ENCODE measurements around the gene DNAH17. TPM values are rescaled to one million over a fixed set of nuclear protein-coding genes. Genes with fewer than 3 reads are reported as not detected.
A peak's percentile ranks its signal among the peaks of the same experiment; 100 is the strongest.

Gene DNAH17
- total RNA-seq, 2 donors from 2014 or later: 0.58 to 1.4 TPM

DNA sequence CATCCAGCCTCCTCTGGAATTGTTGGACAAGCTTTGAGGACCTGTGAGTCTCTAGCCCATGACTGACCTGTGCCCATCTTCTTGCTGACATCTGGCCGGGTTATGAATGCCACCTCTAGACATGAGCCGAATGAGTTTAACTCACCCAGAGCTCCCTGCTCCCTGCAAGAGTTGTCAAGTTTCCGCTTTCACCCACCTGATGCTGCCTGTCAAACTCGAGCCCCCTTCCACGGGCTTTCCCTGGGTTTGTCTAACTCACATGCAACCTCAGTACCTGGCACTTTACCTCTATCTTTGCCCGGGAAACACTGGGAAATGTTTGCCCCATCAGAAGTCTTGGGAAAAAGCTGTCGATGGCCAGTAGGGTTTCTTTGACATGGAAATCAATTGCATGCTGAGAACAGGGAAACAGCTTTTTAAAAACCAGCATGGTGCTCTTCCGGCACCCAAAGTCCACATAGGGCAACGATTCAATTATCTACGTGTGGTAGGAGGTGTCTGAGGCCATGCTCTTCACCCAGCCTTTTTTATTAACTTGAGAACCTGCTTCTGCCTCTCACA, 33.8 kb upstream of the DNAH17 start:
- H3K9me3 Mint-ChIP-seq: no peaks in the 10 kb centered on the region
- H3K27ac Mint-ChIP-seq: no peak overlapping the region
- no peaks in the 10 kb centered on the region for H3K36me3 Mint-ChIP-seq
- ATAC-seq: no peak
- DNase-seq (ENCODE audit: low spot score in 2 of 2): no peak

DNA sequence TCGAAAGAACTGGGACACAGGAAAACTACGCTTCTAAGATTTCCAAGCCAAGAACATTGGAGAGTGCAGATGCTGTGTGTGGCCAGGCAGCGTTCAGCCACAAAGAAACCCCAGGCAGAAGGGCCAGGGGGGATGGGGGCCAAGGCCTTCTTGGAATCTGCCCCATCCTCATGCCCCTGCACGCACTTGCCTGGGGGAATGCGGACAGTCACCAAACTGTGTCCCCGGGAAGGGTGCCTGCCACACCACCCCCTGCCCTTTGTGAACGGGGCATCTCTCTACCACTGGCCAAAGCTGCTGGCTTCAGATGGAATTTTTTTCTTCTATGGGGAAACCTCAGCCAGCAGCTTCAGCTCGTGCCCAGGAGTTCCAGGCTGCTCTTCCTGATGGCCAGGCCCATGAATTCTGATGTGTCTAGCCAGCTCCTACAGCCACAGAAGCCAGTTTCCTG, 32.0 kb upstream of the DNAH17 start:
- no peak overlapping the region for H3K27ac Mint-ChIP-seq
- H3K9me3 Mint-ChIP-seq: no peaks in the 10 kb centered on the region
- no peak for DNase-seq (ENCODE audit: low spot score in 2 of 2)
- H3K36me3 Mint-ChIP-seq: no peaks in the 10 kb centered on the region
- ATAC-seq: no peak

DNA sequence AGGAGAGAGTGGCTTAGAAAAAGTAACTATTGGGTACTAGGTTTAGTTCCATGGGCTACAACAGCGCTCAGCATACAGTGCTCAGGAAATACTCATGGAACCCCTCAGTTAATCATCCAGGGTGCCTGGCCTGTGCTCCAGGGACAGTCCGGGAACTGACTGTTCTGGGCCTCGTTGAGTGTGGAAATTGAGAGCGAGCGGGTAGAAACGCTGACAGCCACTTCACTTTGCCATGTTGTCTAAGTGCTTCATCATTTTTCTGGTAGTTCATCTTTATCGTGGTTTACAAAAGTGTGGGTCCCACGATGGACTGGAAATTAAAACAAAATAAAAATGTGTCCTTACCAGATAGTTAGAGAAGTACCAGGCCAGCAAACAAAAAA, 31.6 kb upstream of the DNAH17 start:
- Mint-ChIP-seq H3K27ac (no peak overlapping the region), H3K36me3 (no peaks in the 10 kb centered on the region), H3K9me3 (no peaks in the 10 kb centered on the region)
- DNase-seq (ENCODE audit: low spot score in 2 of 2): no peak
- no peak for ATAC-seq

DNA sequence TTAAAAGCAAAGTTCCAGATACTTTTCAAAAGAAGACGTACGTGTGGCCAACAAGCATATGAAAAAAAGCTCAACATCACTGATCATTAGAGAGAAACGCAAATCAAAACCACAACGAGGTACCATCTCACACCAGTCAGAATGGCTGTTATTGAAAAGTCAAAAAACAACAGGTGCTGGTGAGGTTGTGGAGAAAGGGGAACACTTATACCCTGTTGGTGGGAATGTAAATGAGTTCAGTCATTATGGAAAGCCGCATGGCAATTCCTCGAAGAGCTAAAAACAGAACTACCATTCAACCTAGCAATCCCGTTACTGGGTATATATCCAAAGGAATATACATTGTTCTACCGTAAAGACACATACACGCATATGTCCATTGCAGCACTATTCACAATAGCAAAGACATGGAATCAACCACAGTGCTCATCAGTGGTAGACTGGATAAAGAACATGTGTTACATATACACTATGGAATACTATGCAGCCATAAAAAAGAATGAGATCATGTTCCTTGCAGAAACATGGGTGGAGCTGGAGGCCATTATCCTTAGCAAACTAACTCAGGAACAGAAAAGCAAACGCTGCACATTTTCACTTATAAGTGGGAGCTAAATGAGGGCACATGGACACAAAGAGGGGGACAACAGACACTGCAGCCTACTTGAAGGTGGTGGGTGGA, 31.1 kb upstream of the DNAH17 start:
- no peak for DNase-seq (ENCODE audit: low spot score in 2 of 2)
- H3K9me3 Mint-ChIP-seq: no peaks in the 10 kb centered on the region
- H3K27ac Mint-ChIP-seq: no peak overlapping the region
- ATAC-seq: no peak
- no peaks in the 10 kb centered on the region for H3K36me3 Mint-ChIP-seq

DNA sequence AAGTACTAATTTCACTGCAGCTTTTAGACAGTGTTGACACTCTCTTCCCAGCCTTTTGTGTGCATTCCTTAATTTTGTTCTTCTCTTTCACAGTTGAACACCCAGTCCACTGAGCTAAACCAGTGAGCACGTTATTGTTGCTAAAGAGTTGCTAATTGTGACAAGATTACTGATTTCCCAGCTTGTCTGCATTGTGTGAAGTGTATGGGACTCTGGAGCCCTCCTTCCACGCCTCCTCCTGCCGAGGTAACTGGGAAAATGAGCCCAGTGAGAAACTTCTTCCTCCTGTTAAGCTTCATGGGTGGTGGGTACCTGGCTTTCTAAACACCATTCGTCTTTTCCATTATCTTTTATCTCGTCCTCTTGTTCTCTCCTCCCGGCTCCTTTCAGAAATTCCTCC, 29.8 kb upstream of the DNAH17 start:
- Mint-ChIP-seq H3K27ac (no peak overlapping the region), H3K36me3 (no peaks in the 10 kb centered on the region), H3K9me3 (no peaks in the 10 kb centered on the region)
- DNase-seq (ENCODE audit: low spot score in 2 of 2) (no peak), ATAC-seq (no peak)

DNA sequence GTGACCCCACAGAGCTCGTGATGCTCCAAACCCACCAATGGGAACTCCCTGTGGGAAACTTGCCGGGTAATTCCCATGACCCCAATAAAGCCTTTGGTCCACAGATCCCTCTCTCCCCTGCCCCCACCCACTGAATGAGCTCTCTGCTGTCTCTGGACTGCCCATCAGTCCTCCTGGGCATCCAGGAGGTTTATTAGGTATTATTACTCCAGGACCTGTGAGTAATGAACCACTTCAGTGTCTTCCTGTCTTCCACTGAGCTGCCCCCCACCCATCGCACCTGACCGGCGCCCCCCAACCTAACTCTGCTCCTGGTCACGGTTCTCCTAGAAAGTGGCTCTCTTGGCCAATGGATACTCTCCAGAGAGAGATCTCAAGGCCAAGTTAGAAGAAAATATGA, 28.7 kb upstream of the DNAH17 start:
- H3K9me3 Mint-ChIP-seq: no peaks in the 10 kb centered on the region
- no peaks in the 10 kb centered on the region for H3K36me3 Mint-ChIP-seq
- no peak overlapping the region for H3K27ac Mint-ChIP-seq
- ATAC-seq: no peak
- DNase-seq (ENCODE audit: low spot score in 2 of 2): no peak

DNA sequence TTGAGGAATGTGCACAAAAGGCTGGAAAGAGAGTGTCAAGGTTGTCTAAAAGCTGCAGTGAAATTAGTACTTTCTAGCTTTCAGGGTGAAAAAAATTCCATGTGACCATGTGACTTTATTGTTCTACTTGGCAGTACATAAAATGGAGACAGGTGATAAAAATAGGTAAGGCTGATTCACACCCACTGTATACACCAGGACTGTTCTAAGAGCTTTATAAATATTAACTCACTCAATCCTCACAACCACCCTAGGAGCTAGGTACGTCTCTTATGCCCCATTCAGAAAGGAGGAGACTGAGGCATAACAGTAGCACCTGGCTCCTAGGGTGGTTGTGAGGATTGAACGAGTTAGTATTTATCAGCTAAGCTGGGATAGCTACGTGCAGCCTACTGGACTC, 28.2 kb upstream of the DNAH17 start:
- no peaks in the 10 kb centered on the region for H3K9me3 Mint-ChIP-seq

DNA sequence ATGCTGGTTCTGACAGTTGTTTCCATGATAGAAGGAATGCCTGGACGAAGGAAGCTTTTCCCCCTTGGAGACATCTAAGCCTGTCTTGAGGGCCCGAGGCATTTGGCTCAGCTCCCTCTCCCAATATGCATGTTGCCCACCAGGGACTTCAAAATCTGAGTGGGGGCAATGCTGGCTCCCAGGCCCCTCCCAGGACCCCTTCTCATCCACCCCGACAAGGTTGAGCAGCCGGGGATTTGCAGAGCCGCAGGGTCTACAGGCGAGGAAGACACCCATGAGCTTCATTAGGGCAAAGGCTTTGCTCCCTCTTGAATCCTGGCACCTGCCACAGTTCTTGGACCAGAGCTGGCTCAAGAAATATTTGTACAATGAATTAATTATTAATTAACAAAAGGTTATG, 25.1 kb upstream of the DNAH17 start:
- Mint-ChIP-seq H3K9me3 (no peaks in the 10 kb centered on the region), H3K36me3 (no peaks in the 10 kb centered on the region), H3K27ac (no peak overlapping the region)
- ATAC-seq: no peak
- DNase-seq (ENCODE audit: low spot score in 2 of 2): no peak

More for the DNA sequence above, 28.2 kb upstream of the DNAH17 start:
- Mint-ChIP-seq H3K36me3 (no peaks in the 10 kb centered on the region), H3K27ac (no peak overlapping the region)
- ATAC-seq (no peak), DNase-seq (ENCODE audit: low spot score in 2 of 2) (no peak)

DNA sequence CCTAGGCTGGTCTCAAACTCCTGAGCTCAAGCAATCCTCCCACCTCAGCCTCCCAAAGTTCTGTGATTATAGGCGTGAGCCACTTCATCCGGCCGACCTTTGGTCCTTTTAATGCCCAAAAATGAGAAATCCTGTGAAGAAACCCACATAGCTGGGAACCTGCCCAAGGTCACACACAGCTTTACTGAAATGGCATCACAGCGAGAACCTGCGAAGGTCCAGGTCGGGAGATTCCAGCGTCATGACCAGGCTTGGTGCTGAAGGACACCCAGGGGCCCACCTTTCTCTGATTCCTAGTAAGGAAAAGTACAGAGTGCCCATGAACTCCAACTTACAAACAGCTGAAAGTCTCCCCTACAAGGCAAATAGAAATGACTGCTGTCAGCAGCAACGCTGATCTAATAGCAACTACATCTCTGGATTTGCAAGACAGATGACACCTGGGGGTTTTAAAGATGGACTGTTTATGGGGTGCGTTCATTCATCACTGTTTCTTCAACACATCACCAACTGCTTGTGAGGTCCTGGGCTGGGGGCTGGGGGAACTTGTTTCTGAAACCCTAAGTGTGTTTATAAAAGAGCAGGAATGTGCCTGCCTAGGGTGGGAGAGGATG, 24.5 kb upstream of the DNAH17 start:
- DNase-seq (ENCODE audit: low spot score in 2 of 2) (no peak), ATAC-seq (no peak)
- no peaks in the 10 kb centered on the region for H3K36me3 Mint-ChIP-seq
- H3K27ac Mint-ChIP-seq: no peak overlapping the region
- no peaks in the 10 kb centered on the region for H3K9me3 Mint-ChIP-seq

DNA sequence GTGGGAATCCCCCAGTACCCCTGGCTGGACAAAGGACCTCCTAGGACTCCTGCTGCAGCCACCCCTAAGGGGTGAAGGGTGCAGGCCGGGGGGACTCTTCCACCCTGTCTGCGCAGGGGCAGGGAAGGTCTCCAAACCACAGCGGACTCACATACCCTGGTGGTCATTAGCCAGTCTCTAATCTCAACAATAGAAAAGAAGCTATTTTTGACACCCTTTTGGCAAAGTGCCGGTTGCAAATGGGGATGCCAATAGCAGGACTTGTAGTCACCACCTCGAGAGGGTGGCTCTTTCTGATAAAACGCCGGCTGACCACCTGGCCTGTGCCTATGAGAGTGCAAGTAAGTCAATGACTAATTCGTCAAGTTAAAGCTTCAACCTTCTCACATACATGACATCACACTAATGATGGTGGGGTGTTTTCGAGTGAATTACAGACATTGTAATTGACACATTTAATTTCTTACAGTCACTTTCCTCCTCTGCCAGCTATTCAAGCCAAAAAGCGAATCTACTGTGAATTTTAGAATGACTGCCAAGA, 23.1 kb upstream of the DNAH17 start:
- no peaks in the 10 kb centered on the region for H3K9me3 Mint-ChIP-seq
- DNase-seq (ENCODE audit: low spot score in 2 of 2) (no peak), ATAC-seq (no peak)
- no peaks in the 10 kb centered on the region for H3K36me3 Mint-ChIP-seq
- H3K27ac Mint-ChIP-seq: peak overlapping the region in 1 of 2 donors; percentile 55

DNA sequence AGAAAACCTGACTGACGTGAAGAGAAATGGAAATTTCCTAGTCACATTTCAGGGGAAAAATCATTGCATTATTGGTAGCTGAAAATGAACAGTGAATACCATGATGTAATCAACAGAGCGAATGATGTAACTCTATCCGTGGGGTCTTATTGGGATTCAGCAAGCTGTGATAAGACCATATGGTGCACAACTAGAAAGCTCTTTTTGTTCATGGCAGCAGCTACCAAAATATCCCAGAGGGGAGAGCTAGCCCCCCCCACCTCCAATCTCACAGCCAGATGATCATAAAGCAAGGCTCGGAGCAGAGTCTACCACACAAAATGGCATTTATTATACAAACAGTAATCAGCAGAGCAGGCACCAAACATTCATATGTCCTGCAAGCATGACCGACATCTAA, 22.2 kb upstream of the DNAH17 start:
- DNase-seq (ENCODE audit: low spot score in 2 of 2) (no peak), ATAC-seq (no peak)
- no peak overlapping the region for H3K27ac Mint-ChIP-seq
- no peaks in the 10 kb centered on the region for H3K9me3 Mint-ChIP-seq
- H3K36me3 Mint-ChIP-seq: no peaks in the 10 kb centered on the region

DNA sequence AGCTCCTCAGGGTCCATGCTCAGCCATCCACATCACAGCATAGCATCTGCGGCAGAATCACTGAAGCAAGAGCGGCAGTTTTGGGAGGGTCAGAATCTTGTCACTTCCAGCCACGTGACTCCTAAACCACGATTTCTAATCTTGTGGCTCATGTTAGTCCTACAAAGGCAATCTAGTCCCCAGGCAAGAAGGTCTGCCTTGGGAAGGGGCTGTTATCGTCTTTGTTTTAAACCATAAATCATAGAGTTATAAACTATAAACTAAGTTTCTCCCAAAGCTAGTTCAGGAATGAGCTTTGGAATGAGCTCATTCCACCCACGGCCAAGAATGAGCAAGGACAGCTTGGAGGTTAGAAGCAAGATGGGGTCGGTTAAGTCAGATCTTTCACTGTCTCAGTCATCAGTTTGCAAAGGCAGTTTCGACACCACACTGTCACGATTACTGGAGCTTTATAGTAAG, 20.8 kb upstream of the DNAH17 start:
- no peak for DNase-seq (ENCODE audit: low spot score in 2 of 2)
- ATAC-seq: no peak
- H3K9me3 Mint-ChIP-seq: no peaks in the 10 kb centered on the region
- H3K36me3 Mint-ChIP-seq: no peaks in the 10 kb centered on the region
- no peak overlapping the region for H3K27ac Mint-ChIP-seq

DNA sequence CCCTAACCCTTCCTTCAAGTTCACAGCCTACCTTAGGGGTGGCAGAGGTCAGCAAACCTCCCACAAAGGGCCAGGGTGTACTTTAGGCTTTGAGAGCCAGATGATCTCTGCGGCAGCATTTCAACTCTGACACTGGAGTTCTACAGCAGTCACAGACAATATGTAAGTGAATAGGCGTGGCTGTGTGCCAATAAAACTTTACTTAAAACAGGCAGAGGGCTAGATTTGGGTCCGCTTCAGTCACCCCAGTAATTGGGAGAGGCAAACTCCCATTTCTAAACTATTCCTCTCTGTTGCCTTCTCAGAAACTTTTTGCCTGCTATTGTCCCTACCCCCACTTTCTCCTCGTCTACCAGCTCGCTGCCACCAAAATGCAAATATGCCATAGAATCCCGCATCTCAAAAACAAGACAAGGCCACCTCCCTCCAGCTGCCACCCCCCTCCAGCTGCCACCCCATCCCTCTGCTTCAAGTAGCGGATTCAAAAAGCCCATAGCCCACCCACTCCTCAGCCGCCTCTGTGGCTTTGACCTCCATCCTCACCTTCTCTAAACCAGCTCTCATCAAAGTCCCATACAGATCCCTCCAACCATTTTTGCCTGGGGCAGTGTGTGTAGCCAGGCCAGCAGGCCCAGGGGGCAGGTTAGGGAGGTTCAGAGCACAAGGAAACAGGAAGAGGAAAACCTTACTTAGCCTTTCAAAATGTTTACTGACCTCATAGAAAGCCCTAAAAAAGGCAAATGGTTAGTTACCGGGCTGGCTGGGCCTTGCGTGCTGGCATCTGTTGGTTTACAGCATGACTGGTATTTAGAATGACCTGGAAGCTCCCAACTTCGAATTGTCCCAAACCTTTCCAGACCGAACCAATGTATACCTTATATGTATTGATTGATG, 19.9 kb upstream of the DNAH17 start:
- H3K9me3 Mint-ChIP-seq: no peaks in the 10 kb centered on the region
- ATAC-seq (no peak), DNase-seq (ENCODE audit: low spot score in 2 of 2) (no peak)
- no peaks in the 10 kb centered on the region for H3K36me3 Mint-ChIP-seq
- H3K27ac Mint-ChIP-seq: no peak overlapping the region

DNA sequence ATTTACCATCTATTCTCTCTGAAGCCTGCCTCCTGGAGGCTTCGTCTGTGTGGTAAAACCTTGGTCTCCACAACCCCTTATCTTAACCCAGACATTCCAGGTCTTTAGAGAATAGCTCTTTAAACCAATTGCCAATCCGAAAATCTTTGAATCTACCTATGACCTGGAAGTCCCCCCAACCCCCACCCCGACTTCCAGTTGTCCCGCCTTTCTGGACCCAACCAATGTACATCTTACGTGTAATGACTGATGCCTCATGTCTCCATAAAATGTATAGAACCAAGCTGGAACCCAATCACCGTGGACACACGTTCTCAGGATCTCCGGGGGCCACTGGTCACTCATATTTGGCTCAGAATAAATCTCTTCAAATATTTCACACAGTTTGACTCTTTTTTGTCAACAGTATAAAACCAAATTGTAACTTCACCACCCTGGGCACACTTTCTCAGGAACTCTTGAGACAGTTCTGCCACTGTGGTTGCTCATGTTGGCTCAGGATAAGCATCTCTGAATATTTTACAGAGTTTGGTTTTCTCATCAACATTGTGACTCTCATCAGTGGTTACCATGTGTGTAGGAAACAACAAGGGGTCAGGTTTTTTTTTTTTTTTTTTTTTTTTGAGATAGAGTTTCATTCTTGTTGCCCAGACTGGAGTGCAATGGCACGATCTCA, 18.1 kb upstream of the DNAH17 start:
- no peaks in the 10 kb centered on the region for H3K9me3 Mint-ChIP-seq
- H3K36me3 Mint-ChIP-seq: no peaks in the 10 kb centered on the region
- no peak for DNase-seq (ENCODE audit: low spot score in 2 of 2)
- H3K27ac Mint-ChIP-seq: no peak overlapping the region
- ATAC-seq: no peak

DNA sequence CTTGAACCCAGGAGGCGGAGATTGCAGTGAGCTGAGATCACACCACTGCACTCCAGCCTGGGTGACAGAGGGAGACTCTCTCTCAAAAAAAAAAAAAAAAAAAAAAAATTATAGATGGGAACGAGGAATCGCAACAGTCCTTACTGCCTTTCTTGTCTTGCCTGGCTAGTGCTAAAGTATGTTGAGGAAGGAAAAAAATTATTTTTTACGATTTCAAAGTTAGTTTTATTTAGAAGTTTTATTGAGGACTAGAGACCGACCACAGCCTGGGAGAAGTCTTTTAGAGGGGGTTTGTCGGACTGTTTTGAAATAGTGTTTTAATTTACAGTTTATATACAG, 15.8 kb upstream of the DNAH17 start:
- ATAC-seq: no peak
- H3K9me3 Mint-ChIP-seq: no peaks in the 10 kb centered on the region
- no peak overlapping the region for H3K27ac Mint-ChIP-seq
- H3K36me3 Mint-ChIP-seq: no peaks in the 10 kb centered on the region
- no peak for DNase-seq (ENCODE audit: low spot score in 2 of 2)

DNA sequence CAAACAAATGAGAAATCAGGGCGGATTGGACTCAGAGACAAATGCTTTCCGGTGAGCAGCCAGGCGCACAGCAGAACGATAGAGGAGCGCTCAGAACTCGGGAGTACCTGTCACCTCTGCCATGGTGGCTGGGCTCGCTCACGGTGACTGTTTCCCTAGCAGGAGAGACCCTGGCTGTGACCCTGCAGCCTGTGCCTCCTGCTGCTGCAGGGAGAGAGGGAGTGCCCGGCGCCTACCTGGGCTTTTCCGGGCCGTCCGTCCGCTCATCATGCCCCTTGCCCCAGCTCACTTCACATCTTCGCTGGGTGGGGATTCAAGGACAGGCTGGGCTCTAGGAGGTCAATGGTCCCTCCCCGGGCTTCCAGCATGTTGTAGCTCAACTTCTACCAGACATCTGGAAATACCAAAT, 14.1 kb upstream of the DNAH17 start:
- H3K9me3 Mint-ChIP-seq: no peaks in the 10 kb centered on the region
- ATAC-seq (no peak), DNase-seq (ENCODE audit: low spot score in 2 of 2) (no peak)
- no peak overlapping the region for H3K27ac Mint-ChIP-seq
- H3K36me3 Mint-ChIP-seq: no peaks in the 10 kb centered on the region

DNA sequence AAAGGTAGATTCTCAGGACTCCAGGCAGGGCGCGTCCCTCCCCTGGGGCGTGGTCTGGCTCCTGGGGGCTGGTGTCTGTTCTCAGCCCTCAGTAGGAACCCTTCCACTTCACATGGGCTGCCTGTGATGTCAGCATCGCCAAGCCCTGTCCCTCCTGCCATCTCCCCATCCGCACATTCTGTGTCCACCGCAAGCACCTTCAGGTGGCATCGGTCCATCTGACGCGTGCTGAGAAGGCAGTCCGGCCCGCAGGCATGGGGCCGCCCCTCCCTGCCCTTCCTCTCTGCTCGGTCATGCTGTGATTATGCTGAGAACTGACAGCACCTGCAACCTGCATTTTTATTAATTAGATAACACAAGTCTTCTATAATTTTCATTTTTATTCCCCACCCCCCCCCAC, 12.7 kb upstream of the DNAH17 start:
- no peak for DNase-seq (ENCODE audit: low spot score in 2 of 2)
- Mint-ChIP-seq H3K27ac (no peak overlapping the region), H3K36me3 (no peaks in the 10 kb centered on the region), H3K9me3 (no peaks in the 10 kb centered on the region)
- ATAC-seq: no peak

Measured in activated naive CD4-positive, alpha-beta T cell treated with anti-CD3 and anti-CD28 coated beads, Interleukin-2, amount 50 U/mL, for 72 hours (primary cell).